Heart right ventricle (tissue), 16 donors: Measurements from ENCODE around the gene SPECC1L. TPM values are rescaled to one million over a fixed set of nuclear protein-coding genes. Genes with fewer than 3 reads are reported as not detected.

Experiments used
- ATAC-seq, 8 donors: fragments of 200-7000 bp; cut with Tn5 transposase; one replicate each; pipeline ENCODE4 v1.9.1; 2020; ENCODE audit warnings: mild to moderate bottlenecking in 8 of 8, moderate library complexity in 8 of 8, moderate number of reproducible peaks in 1 of 8
- DNase-seq, 2 donors: peaks; one replicate each; pipeline ENCODE4 v3.0.0-alpha.2; 2020
- H3K27ac ChIP-seq, 10 donors: fragments of 200-600 bp; sonication (generic) in 2 of 10; one replicate each; pipeline versions ENCODE4 v1.5.0 to v1.8.0; 2020 to 2022; ENCODE audit warnings: mild to moderate bottlenecking in 3 of 10
- H3K27me3 ChIP-seq, 7 donors: fragments of 200-600 bp; one replicate each; pipeline ENCODE4 v1.8.0; 2021 to 2022; ENCODE audit warnings: mild to moderate bottlenecking in 2 of 7
- H3K36me3 ChIP-seq, 9 donors: fragments of 200-600 bp; sonication (generic) in 1 of 9; one replicate each; pipeline versions ENCODE4 v1.5.0 to v1.8.0; 2020 to 2022; ENCODE audit warnings: mild to moderate bottlenecking in 2 of 9
- H3K4me1 ChIP-seq, 9 donors: fragments of 200-600 bp; sonication (generic) in 1 of 9; one replicate each; pipeline versions ENCODE4 v1.5.0 to v1.8.0; 2020 to 2022; ENCODE audit warnings: mild to moderate bottlenecking in 4 of 9
- H3K4me3 ChIP-seq, 10 donors: fragments of 200-600 bp; sonication (generic) in 2 of 10; one replicate each; pipeline versions ENCODE4 v1.5.0 to v1.8.0; 2020 to 2022; ENCODE audit warnings: mild to moderate bottlenecking in 7 of 10, moderate library complexity in 2 of 10
- H3K9me3 ChIP-seq, 11 donors: fragments of 200-600 bp in 10 of 11; sonication (generic) in 2 of 11; one replicate each; pipeline versions ENCODE4 v1.5.0 to v1.8.0; 2013 to 2022; ENCODE audit warnings: mild to moderate bottlenecking in 2 of 11, control low read depth in 1 of 11, moderate library complexity in 1 of 11
- WGBS, 2 donors: extraction: QIAGEN DNeasy Blood & Tissue Kit; methylation state at CpG; one replicate each; pipeline ENCODE4 v1.1.7; 2013; ENCODE audit warnings: inconsistent platforms in 1 of 2; 5-methylcytosine and 5-hydroxymethylcytosine counted together
- intact Hi-C, 10 donors: fragments of 100-400 bp; cut with DNase I; formaldehyde crosslinking; loops; one replicate each; pipeline versions ENCODE4 v1.11.1 to v1.14.2; 2022
- polyA plus RNA-seq, 2 donors: library from polyadenylated mRNA; stranded (reverse); fragments of 200-250 nt; gene quantifications; one replicate each; pipeline ENCODE4 v1.2.3, GENCODE V29; 2013
- total RNA-seq, 10 donors: library from RNA; stranded (reverse); fragmentation: NEBNext Ultra II Directional in 3 of 10; extraction: Animal tissue kit (Norgen Biotek cat#: 25700) in 3 of 10; gene quantifications; one replicate each; pipeline versions ENCODE4 v1.2.1 to v1.2.4, GENCODE V29; 2021 to 2023
- TF ChIP-seq, protein P1 (sequence below), 9 donors: fragments of 200-600 bp; sonication (generic) in 2 of 9; IDR thresholded peaks; one replicate each; pipeline versions ENCODE4 v1.5.0 to v1.8.0; 2021 to 2022; ENCODE audit warnings: antibody characterized with exemption in 9 of 9, mild to moderate bottlenecking in 5 of 9, moderate library complexity in 1 of 9
- donor health status: Arrhythmogenic right ventricular cardiomyopathy.
- donor health status: ischemic (EF 13 %, LVEDD 7.1; RV severe dilation, severe dysfunction).
- donor health status: healthy with polysubstance abuse.
- donor health status: DM: no; HTN: yes; CAD: no.
- donor health status: DM: no; HTN: no; CAD: no.
- donor health status: ischemic (EF 25% LVEDD 6.9; RV normal size, moderate dysfunction).
- donor health status: ischemic (EF 25% LVEDD 5.7; RV mildly dilated, moderate dysfunction).
- donor health status: healthy.
- donor health status: DM: yes; HTN: yes; CAD: no.
- donor health status: Ischemic cardiomyopathy.
- donor health status: ischemic (EF 35%, LVEDD 5.7; RV mildly dilated, moderate dysfunction).
- donor health status: nonischemic (EF 11% LVEDD 7.7; RV severe dilation, severe dysfunction).
- donor health status: DM: yes; HTN: yes; CAD: no.
- donor health status: PGD.
- donor health status: ischemic (EF 29% LVEDD 5.4; RV normal size, mild dysfunction).
- donor health status: nonischemic (EF 23%, LVEDD 6.1; RV moderate dilation, normal function).

The SPECC1L gene
- total and polyA plus RNA-seq, 12 donors = 8.3 to 61.7 (median 49.5) TPM

DNA sequence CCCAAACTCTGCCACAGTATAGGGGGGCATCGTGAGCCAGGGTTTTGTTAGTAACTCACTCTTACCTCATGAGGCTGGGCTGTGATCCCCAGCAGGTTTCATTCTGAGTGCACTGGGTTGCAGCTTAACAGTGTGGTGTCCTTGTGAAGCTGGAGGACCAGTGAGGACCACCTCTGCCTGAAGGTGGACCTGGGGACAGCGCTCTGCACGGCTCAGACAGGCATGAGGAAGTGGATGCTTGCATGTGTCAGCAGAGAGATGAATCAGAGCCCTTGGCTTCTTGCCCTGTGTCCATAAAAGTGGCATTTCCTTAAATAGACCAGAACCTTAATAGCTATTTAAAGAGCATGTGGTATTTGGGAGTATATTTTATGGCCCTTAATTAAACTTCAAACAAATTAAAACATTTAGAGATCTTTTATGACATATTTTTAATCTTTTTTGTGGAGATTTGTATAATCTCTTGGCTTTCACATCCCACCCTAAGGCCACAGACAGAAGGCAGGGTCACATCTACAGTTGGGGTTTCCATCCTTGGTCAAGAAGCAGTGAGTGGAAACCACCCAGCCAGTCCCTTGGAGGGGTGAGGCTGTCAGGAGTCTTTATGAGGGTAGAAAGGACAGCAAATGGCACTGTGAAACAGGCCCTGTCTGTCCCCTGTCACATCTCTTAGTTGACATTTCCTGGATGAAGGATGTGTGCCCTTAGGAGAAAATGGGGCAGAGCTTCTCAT, 132.0 kb downstream of the SPECC1L start:
- intact Hi-C loops = loop anchor here in 1 of 10 donors (10.0 kb wide), 1 partner anchor 78 kb away; no protein-coding TSS in a partner anchor
- TF ChIP-seq, protein P1, sequence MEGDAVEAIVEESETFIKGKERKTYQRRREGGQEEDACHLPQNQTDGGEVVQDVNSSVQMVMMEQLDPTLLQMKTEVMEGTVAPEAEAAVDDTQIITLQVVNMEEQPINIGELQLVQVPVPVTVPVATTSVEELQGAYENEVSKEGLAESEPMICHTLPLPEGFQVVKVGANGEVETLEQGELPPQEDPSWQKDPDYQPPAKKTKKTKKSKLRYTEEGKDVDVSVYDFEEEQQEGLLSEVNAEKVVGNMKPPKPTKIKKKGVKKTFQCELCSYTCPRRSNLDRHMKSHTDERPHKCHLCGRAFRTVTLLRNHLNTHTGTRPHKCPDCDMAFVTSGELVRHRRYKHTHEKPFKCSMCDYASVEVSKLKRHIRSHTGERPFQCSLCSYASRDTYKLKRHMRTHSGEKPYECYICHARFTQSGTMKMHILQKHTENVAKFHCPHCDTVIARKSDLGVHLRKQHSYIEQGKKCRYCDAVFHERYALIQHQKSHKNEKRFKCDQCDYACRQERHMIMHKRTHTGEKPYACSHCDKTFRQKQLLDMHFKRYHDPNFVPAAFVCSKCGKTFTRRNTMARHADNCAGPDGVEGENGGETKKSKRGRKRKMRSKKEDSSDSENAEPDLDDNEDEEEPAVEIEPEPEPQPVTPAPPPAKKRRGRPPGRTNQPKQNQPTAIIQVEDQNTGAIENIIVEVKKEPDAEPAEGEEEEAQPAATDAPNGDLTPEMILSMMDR (IDR thresholded peaks at IDR 0.05) = no peak
- no peaks in the 10 kb centered on the region for H3K27me3 ChIP-seq
- H3K4me3 ChIP-seq = peak overlapping the region in 5 of 10 donors; percentile 8 to 29 (median 14)
- peaks cover 0 to 32% (median 3%) of the 10 kb centered on the region in 9 donors for H3K36me3 ChIP-seq
- peaks cover 21 to 94% (median 63%) of the 10 kb centered on the region in 9 donors for H3K4me1 ChIP-seq
- peak overlapping the region; percentile 62 to 93 (median 85) for H3K27ac ChIP-seq
- 13 to 18% methylated on average over 3 of the region's 3 CpGs for WGBS, 2 donors
- DNase-seq (peak; percentile 49 to 90), ATAC-seq (peak; percentile 80 to 92 (median 89))
- no peaks in the 10 kb centered on the region for H3K9me3 ChIP-seq

DNA sequence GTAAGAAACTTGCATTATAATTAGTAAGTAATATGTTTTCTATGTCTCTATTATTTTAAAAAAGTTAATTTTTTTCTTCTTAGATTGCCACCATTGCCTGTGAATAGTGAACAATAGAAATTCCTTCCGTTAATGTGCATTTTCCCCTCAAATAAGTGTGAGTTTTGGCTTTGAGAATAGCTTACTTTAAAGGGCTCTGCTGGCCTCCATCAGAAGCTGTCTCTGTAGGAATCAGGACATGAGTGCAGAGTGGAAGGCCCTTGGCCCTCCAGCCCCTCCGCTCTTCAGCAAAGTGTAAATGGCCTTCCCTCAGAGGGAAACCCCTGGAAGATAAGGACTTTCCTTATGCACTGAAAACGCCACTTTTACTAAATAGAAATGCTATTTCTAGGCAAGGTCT, 132.7 kb downstream of the SPECC1L start:
- Histone ChIP-seq H3K9me3 (no peaks in the 10 kb centered on the region), H3K4me1 (peaks cover 25 to 95% (median 69%) of the 10 kb centered on the region in 9 donors), H3K4me3 (no peak overlapping the region), H3K36me3 (peaks cover 0 to 32% (median 0%) of the 10 kb centered on the region in 9 donors), H3K27me3 (no peaks in the 10 kb centered on the region), H3K27ac (peak overlapping the region; percentile 62 to 93 (median 85))
- DNase-seq (no peak), ATAC-seq (no peak)
- TF ChIP-seq, protein P1 (IDR thresholded peaks at IDR 0.05) = no peak
- WGBS, 2 donors = 88 to 91% methylated on average over 3 of the region's 3 CpGs
- intact Hi-C loops = loop anchor here in 1 of 10 donors (10.0 kb wide), 1 partner anchor 79 kb away; no protein-coding TSS in a partner anchor

DNA sequence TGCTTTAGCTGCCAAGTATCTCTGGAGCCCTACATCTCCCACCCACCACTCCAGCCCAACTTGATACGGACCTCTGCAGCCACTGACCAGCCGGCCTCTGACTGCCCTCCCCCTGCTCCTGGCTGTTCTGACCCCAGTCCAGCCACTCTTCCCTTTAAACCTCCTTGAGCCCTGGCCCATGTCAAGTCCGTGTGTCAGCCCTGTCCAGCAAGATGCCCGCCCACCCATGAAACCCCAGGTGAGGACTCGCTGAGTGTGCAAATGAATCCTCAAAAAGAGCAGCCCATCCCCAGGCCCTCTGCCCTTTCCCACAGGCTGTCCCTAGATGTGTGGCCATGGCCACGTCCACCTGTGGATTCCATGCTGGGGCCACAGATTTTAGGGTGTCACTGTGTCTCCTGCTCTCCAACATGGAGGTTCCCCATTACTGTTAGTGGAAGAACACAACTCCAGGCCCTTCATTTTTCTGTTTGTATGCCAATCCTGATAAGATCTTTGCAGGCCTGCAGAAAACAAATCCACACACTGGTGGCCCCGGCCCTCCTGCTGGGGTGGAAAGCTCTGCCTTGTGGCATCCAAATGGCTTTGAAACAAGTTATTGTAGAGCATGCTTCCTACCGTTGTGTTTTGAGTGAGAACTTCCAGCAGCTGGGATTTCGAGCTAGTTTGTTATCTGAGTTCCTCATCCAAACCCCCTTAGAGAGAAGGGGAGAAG, 134.1 kb downstream of the SPECC1L start:
- DNase-seq = no peak
- no peak for ATAC-seq
- intact Hi-C loops = loop anchor here in 1 of 10 donors (10.0 kb wide), 1 partner anchor 80 kb away; no protein-coding TSS in a partner anchor

More for the DNA sequence above, 134.1 kb downstream of the SPECC1L start:
- WGBS, 2 donors = 76 to 78% methylated on average over 9 of the region's 9 CpGs
- Histone ChIP-seq H3K4me3 (no peak overlapping the region), H3K27ac (peak overlapping the region in 8 of 10 donors; percentile 1 to 93 (median 85)), H3K36me3 (peaks cover 0 to 25% (median 0%) of the 10 kb centered on the region in 9 donors), H3K27me3 (no peaks in the 10 kb centered on the region), H3K9me3 (no peaks in the 10 kb centered on the region), H3K4me1 (peaks cover 25 to 94% (median 79%) of the 10 kb centered on the region in 9 donors)
- TF ChIP-seq, protein P1 (IDR thresholded peaks at IDR 0.05) = no peak
